Endothelial cell of umbilical vein (primary cell): ENCODE measurements around the gene CRTC2. TPM values are rescaled to one million over a fixed set of nuclear protein-coding genes. Genes with fewer than 3 reads are reported as not detected.

ENCODE experiments used
- BruUV-seq: library from RNA; stranded (reverse); fragments of 400-500 nt; replicated peaks from 2 replicates; lab custom pipeline; 2021; lab: Mats Ljungman, UMichigan
- CTCF ChIA-PET: fragments of 300-600, 350-600 bp; sonication (Branson Sonifier 250); formaldehyde crosslinking; loops from one replicate; lab custom pipeline; 2021; ENCODE audit warnings: antibody characterized with exemption, inconsistent platforms; lab: Charles Lee
- POLR2A ChIA-PET: fragments of 300-600, 350-600 bp; sonication (Branson Sonifier 250); formaldehyde crosslinking; loops from one replicate; lab custom pipeline; 2021; ENCODE audit warnings: antibody characterized with exemption, inconsistent platforms; lab: Charles Lee
- DNase-seq: peaks from one replicate; pipeline ENCODE4 v3.0.0-alpha.2; 2011; ENCODE audit warnings: low read depth, low spot score
- FAIRE-seq: peaks from 2 replicates; lab custom pipeline; 2011; peaks lifted over from hg19 to GRCh38; lab: Jason Lieb, UNC
- H2AFZ ChIP-seq: 2 replicates; pipeline ENCODE4 v1.6.0; 2012; ENCODE audit warnings: low read depth, low read length, control low read depth, inconsistent platforms
- H3K27ac ChIP-seq: 2 replicates; pipeline ENCODE4 v1.5.1; 2011; ENCODE audit warnings: low read depth, mild to moderate bottlenecking, control low read depth, low read length, moderate library complexity; ENCODE audit not compliant: insufficient read depth
- H3K27me3 ChIP-seq, 2 experiments: 2 replicates each; pipeline versions ENCODE4 v1.6.0 to v1.6.1; 2011; ENCODE audit warnings: low read length in 2 of 2, mixed read lengths in 1 of 2; ENCODE audit not compliant: control insufficient read depth in 2 of 2, insufficient read depth in 2 of 2
- H3K36me3 ChIP-seq, 2 experiments: 2 replicates in 1 of 2; 3 replicates in 1 of 2; pipeline ENCODE4 v1.5.1; 2011; ENCODE audit warnings: low read length in 2 of 2, mild to moderate bottlenecking in 1 of 2, moderate library complexity in 1 of 2; ENCODE audit not compliant: control insufficient read depth in 2 of 2, insufficient read depth in 2 of 2; ENCODE audit errors: extremely low read depth in 1 of 2
- H3K4me1 ChIP-seq: 3 replicates; pipeline ENCODE4 v1.5.1; 2011; ENCODE audit warnings: mild to moderate bottlenecking, low read length; ENCODE audit not compliant: control insufficient read depth, insufficient read depth; ENCODE audit errors: extremely low read depth
- H3K4me2 ChIP-seq: 2 replicates; pipeline ENCODE4 v1.6.1; 2011; ENCODE audit warnings: low read length, control low read depth, mixed read lengths; ENCODE audit not compliant: insufficient read depth
- H3K4me3 ChIP-seq, 3 experiments: fragments of 200-600 bp in 1 of 3; sonication (generic), shearing (Covaris generic) in 1 of 3; replicated peaks in 1 of 3; 2 replicates each; pipeline ENCODE4 v1.5.1; 2011 to 2016; ENCODE audit warnings: control low read depth in 3 of 3, low read length in 3 of 3, mild to moderate bottlenecking in 2 of 3, inconsistent platforms in 1 of 3, low read depth in 1 of 3, moderate library complexity in 1 of 3; ENCODE audit not compliant: insufficient read depth in 1 of 3
- H3K79me2 ChIP-seq: 2 replicates; pipeline ENCODE4 v1.6.0; 2012; ENCODE audit warnings: low read length, inconsistent platforms; ENCODE audit not compliant: control insufficient read depth, insufficient read depth
- H3K9ac ChIP-seq: replicated peaks from 2 replicates; pipeline ENCODE3; 2011; ENCODE audit warnings: low read length, control low read depth; ENCODE audit not compliant: insufficient read depth; ENCODE audit errors: extremely low read depth
- H3K9me1 ChIP-seq: replicated peaks from 3 replicates; pipeline ENCODE4 v1.6.0; 2011; ENCODE audit warnings: mild to moderate bottlenecking, low read length; ENCODE audit not compliant: control insufficient read depth, insufficient read depth; ENCODE audit errors: extremely low read depth
- H3K9me3 ChIP-seq: replicated peaks from 2 replicates; pipeline ENCODE4 v1.5.1; 2012; ENCODE audit warnings: low read length, inconsistent platforms; ENCODE audit not compliant: control insufficient read depth, insufficient read depth
- H4K20me1 ChIP-seq: replicated peaks from 2 replicates; pipeline ENCODE3; 2011; ENCODE audit warnings: mild to moderate bottlenecking, low read length; ENCODE audit not compliant: control insufficient read depth, insufficient read depth; ENCODE audit errors: extremely low read depth
- EZH2 ChIP-seq: IDR thresholded peaks from 2 replicates; pipeline ENCODE4 v1.6.1; 2012; ENCODE audit warnings: borderline replicate concordance, low read depth, mild to moderate bottlenecking, moderate library complexity, low read length, inconsistent platforms; ENCODE audit not compliant: severe bottlenecking
- FOS ChIP-seq: IDR thresholded peaks from 2 replicates; pipeline ENCODE4 v1.6.1; 2011; ENCODE audit warnings: mild to moderate bottlenecking, low read length, moderate library complexity, borderline replicate concordance; ENCODE audit not compliant: insufficient read depth
- GATA2 ChIP-seq: IDR thresholded peaks from 2 replicates; pipeline ENCODE4 v1.7.0; 2011; ENCODE audit warnings: low read depth, mild to moderate bottlenecking, moderate library complexity, mixed read lengths, low read length; ENCODE audit not compliant: insufficient read length, insufficient read depth
- JUN ChIP-seq: IDR thresholded peaks from 2 replicates; pipeline ENCODE4 v1.6.1; 2011; ENCODE audit warnings: borderline replicate concordance, low read depth; ENCODE audit not compliant: insufficient read length, insufficient read depth
- MYC ChIP-seq: IDR thresholded peaks from one replicate; pipeline ENCODE4 v1.6.1; 2011; ENCODE audit warnings: mild to moderate bottlenecking, low read depth, low read length
- POLR2A ChIP-seq: IDR thresholded peaks from 2 replicates; pipeline ENCODE4 v1.6.1; 2012; ENCODE audit warnings: low read depth, mild to moderate bottlenecking, control low read depth, low read length
- POLR2AphosphoS5 ChIP-seq: IDR thresholded peaks from 2 replicates; pipeline ENCODE4 v1.6.1; 2012; ENCODE audit warnings: low read depth, mild to moderate bottlenecking, control low read depth, low read length, moderate library complexity; ENCODE audit not compliant: insufficient read depth
- dilution Hi-C: fragments of 300-500 bp; cut with MboI; formaldehyde crosslinking; loops from one replicate; pipeline ENCODE4 v1.15.0; 2019; ENCODE audit warnings: low sequenced_read_pairs; ENCODE audit not compliant: extremely low pct_ligation_motif_present
- intact Hi-C: fragments of 100-400 bp; cut with micrococcal nuclease; formaldehyde crosslinking; loops from one replicate; pipeline ENCODE4 v1.10.0; 2022
- polyA plus RNA-seq, 4 experiments: library from polyadenylated mRNA; depleted of rRNA in 3 of 4; stranded (reverse) in 3 of 4; unstranded in 1 of 4; fragments of >200 nt; gene quantifications; 2 replicates each; pipeline versions ENCODE4 v1.2.1 to v1.2.3, GENCODE V29; 2011 to 2012; ENCODE audit warnings: missing spikeins in 1 of 4
- total RNA-seq: library from RNA; stranded (reverse); gene quantifications from 2 replicates; pipeline ENCODE4 v1.2.3, GENCODE V29; 2021
- TF ChIP-seq, protein P1 (sequence below), 2 donors: IDR thresholded peaks; 1 replicate in 1 of 2; 2 replicates in 1 of 2; pipeline ENCODE4 v1.5.1; 2011; ENCODE audit warnings: low read length in 2 of 2, mild to moderate bottlenecking in 2 of 2, moderate library complexity in 2 of 2, control low read depth in 1 of 2, inconsistent platforms in 1 of 2, low read depth in 1 of 2; ENCODE audit not compliant: insufficient read depth in 1 of 2; ENCODE audit errors: extremely low read depth in 1 of 2
- TF ChIP-seq, protein P2 (sequence below): IDR thresholded peaks from 2 replicates; pipeline ENCODE4 v1.6.1; 2011; ENCODE audit not compliant: insufficient read depth, insufficient read length

CRTC2 gene
- total and polyA plus RNA-seq, 2 donors (not counting 3 experiments of a cell fraction or from before 2014, with no cell fraction given): 40.2 to 42.2 TPM

DNA sequence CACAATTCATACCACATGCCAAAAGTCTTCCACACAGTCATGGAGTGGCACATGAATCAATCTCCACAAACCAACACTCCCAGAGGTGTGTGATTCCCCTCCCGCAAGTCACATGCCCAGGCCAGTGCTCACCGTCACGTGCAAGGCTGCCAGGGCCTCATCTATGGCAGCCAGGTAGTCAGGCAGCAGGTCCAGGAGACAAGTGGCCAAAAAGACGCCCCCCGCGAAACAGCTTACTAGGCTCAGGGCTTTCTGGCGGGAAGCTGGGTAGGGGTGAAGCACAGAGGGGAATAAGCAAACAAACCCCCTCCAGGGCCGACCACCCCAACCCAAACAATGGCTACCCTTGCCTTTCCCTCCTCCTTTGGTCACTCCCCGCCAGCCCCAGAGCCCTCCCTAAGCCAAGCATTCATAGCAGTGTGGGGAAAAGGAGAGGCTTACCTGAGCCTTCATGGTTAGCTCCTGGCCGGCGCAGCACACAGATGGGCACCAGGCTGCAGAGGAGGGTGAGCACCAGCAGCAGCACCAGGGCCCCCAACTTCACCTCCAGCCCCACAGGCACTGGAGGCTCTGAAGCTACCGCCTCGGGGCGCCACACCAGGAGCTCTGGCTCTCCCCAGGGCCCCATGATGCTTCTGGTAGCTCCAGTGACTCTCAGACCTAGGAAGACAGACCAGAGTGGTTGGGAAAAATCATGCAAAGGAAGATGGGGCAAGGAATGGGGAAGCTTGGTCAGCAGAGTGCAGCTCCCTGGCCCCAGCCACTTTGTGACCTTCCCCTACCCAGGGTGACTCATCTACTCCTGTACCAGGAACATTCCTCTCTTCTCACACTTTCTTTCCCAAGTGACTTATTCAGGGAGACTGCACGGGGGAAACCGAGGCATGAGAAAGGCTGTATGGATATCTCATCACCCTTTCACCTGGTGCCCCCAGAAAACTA, 3.9 kb upstream of the CRTC2 start:
- BruUV-seq: no TSS peak
- DNase-seq: peak; percentile 48
- Histone ChIP-seq H3K9me1 (no peaks in the 10 kb centered on the region), H3K4me1 (peaks cover 44% of the 10 kb centered on the region), H3K4me3 (peak overlapping the region; percentile 27 to 73 (median 55)), H3K27me3 (no peaks in the 10 kb centered on the region), H3K9me3 (no peaks in the 10 kb centered on the region), H3K27ac (peak overlapping the region; percentile 64), H4K20me1 (no peaks in the 10 kb centered on the region), H3K4me2 (peak overlapping the region; percentile 72), H3K9ac (peak overlapping the region; percentile 80), H3K36me3 (peaks cover 0 to 8% of the 10 kb centered on the region in 2 experiments), H3K79me2 (peaks cover 17% of the 10 kb centered on the region), H2AFZ (no peak overlapping the region)
- dilution Hi-C loops (no loop called here), intact Hi-C loops (loop anchor here (1.0 to 5.0 kb wide), 6 partner anchors 14 to 80 kb away; partner anchors contain the start of genes DENND4B, JTB, RAB13 and RPS27)
- no peak for TF ChIP-seq POLR2AphosphoS5
- TF ChIP-seq GATA2: no peak
- no peak for TF ChIP-seq POLR2A
- TF ChIP-seq, protein P1, sequence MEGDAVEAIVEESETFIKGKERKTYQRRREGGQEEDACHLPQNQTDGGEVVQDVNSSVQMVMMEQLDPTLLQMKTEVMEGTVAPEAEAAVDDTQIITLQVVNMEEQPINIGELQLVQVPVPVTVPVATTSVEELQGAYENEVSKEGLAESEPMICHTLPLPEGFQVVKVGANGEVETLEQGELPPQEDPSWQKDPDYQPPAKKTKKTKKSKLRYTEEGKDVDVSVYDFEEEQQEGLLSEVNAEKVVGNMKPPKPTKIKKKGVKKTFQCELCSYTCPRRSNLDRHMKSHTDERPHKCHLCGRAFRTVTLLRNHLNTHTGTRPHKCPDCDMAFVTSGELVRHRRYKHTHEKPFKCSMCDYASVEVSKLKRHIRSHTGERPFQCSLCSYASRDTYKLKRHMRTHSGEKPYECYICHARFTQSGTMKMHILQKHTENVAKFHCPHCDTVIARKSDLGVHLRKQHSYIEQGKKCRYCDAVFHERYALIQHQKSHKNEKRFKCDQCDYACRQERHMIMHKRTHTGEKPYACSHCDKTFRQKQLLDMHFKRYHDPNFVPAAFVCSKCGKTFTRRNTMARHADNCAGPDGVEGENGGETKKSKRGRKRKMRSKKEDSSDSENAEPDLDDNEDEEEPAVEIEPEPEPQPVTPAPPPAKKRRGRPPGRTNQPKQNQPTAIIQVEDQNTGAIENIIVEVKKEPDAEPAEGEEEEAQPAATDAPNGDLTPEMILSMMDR (IDR thresholded peaks at IDR 0.05; ENCODE audit: extremely low read depth in 1 of 2, insufficient read depth in 1 of 2, low read depth in 1 of 2, low read length in 2 of 2): no peak
- peak; percentile 48 for TF ChIP-seq FOS
- TF ChIP-seq JUN: peak; percentile 37
- TF ChIP-seq MYC: no peak
- TF ChIP-seq, protein P2, sequence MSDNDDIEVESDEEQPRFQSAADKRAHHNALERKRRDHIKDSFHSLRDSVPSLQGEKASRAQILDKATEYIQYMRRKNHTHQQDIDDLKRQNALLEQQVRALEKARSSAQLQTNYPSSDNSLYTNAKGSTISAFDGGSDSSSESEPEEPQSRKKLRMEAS: no peak
- no peak for TF ChIP-seq EZH2
- ChIA-PET CTCF (interaction anchor here (1.1 to 3.0 kb wide), 7 partner anchors 15 to 182 kb away, joined by 3 to 21 read pairs (median 6); partner anchors contain the start of genes DENND4B, GATAD2B, JTB and RAB13), POLR2A (interaction anchor here (1.0 to 1.5 kb wide), 3 partner anchors 9 to 16 kb away, joined by 3 to 5 read pairs (median 4); partner anchors contain the start of genes DENND4B and JTB)
- FAIRE-seq: peak; percentile 86
